HFFc6 (cell line): ENCODE results near the gene FIZ1. TPM values are rescaled to one million over a fixed set of nuclear protein-coding genes. Genes with fewer than 3 reads are reported as not detected.

Experiments used
- DNase-seq: peaks from one replicate; pipeline ENCODE4 v3.0.0-alpha.2; 2018
- H3K27ac Mint-ChIP-seq: 2 replicates; pipeline ENCODE4 v1.8.0; 2020; ENCODE audit warnings: mild to moderate bottlenecking, mixed read lengths
- H3K27me3 Mint-ChIP-seq: 2 replicates; pipeline ENCODE4 v1.8.0; 2021; ENCODE audit warnings: mild to moderate bottlenecking, moderate library complexity, mixed read lengths; ENCODE audit not compliant: insufficient read depth
- H3K36me3 Mint-ChIP-seq: 2 replicates; pipeline ENCODE4 v1.8.0; 2021; ENCODE audit warnings: low read depth, mixed read lengths
- H3K4me1 Mint-ChIP-seq: 2 replicates; pipeline ENCODE4 v1.8.0; 2020; ENCODE audit warnings: low read depth, mixed read lengths
- H3K4me3 Mint-ChIP-seq: 2 replicates; pipeline ENCODE4 v1.8.0; 2020; ENCODE audit warnings: mild to moderate bottlenecking, moderate library complexity, mixed read lengths
- H3K9me3 Mint-ChIP-seq: 2 replicates; pipeline ENCODE4 v1.8.0; 2020; ENCODE audit warnings: mild to moderate bottlenecking, mixed read lengths
- CTCF ChIP-seq: fragments of 200-600 bp; sonication (generic); IDR thresholded peaks from 2 replicates; pipeline ENCODE4 v1.5.0; 2021; ENCODE audit warnings: antibody characterized with exemption, mild to moderate bottlenecking
- total RNA-seq, 6 experiments: library from RNA; stranded (reverse); fragmentation: NEBNext Ultra II Directional; extraction: Animal tissue kit (Norgen Biotek cat#: 25700); gene quantifications; 2 replicates in 1 of 6; 3 replicates in 5 of 6; pipeline ENCODE4 v1.2.3, GENCODE V29; 2021

The FIZ1 gene
- total RNA-seq, 6 experiments from 2014 or later, result 9.9 to 13.1 (median 11.9) TPM

GRCh38 chr19:55593096-55593772, 6.1 kb downstream of the FIZ1 start:
- Mint-ChIP-seq H3K27ac (no peak overlapping the region), H3K27me3 (peaks cover 3% of the 10 kb centered on the region; the same call in 1 of the 2 replicates), H3K4me3 (no peak overlapping the region), H3K4me1 (no peaks in the 10 kb centered on the region; the same call in 1 of the 2 replicates), H3K9me3 (no peaks in the 10 kb centered on the region), H3K36me3 (peaks cover 45% of the 10 kb centered on the region)
- DNase-seq, result no peak
- TF ChIP-seq CTCF, result no peak

GRCh38 chr19:55592391-55593090, 6.8 kb downstream of the FIZ1 start:
- no peak overlapping the region for H3K4me3 Mint-ChIP-seq
- DNase-seq, result no peak
- H3K36me3 Mint-ChIP-seq, result peaks cover 41% of the 10 kb centered on the region
- H3K9me3 Mint-ChIP-seq, result no peaks in the 10 kb centered on the region
- peaks cover 3% of the 10 kb centered on the region; the same call in 1 of the 2 replicates for H3K27me3 Mint-ChIP-seq
- no peak overlapping the region for H3K27ac Mint-ChIP-seq
- TF ChIP-seq CTCF, result no peak
- no peaks in the 10 kb centered on the region for H3K4me1 Mint-ChIP-seq

- H3K27ac Mint-ChIP-seq, result no peak overlapping the region
- no peaks in the 10 kb centered on the region for H3K9me3 Mint-ChIP-seq
- DNase-seq, result no peak
- H3K36me3 Mint-ChIP-seq, result peaks cover 33% of the 10 kb centered on the region
- H3K4me3 Mint-ChIP-seq, result no peak overlapping the region
- peaks cover 3% of the 10 kb centered on the region for H3K27me3 Mint-ChIP-seq
- no peak for TF ChIP-seq CTCF
- peaks cover 6% of the 10 kb centered on the region for H3K4me1 Mint-ChIP-seq
These were observed 7.8 kb downstream of the FIZ1 start for GRCh38 chr19:55591555-55591954.

- Mint-ChIP-seq H3K36me3 (peaks cover 24% of the 10 kb centered on the region), H3K4me3 (no peak overlapping the region), H3K27ac (no peak overlapping the region), H3K4me1 (peaks cover 13% of the 10 kb centered on the region), H3K27me3 (peaks cover 3% of the 10 kb centered on the region), H3K9me3 (no peaks in the 10 kb centered on the region)
- TF ChIP-seq CTCF, result no peak
- no peak for DNase-seq
These were observed 8.7 kb downstream of the FIZ1 start for GRCh38 chr19:55590617-55591016.

- TF ChIP-seq CTCF, result no peak
- H3K4me3 Mint-ChIP-seq, result no peak overlapping the region
- H3K9me3 Mint-ChIP-seq, result no peaks in the 10 kb centered on the region
- H3K27ac Mint-ChIP-seq, result no peak overlapping the region
- DNase-seq, result no peak
- H3K36me3 Mint-ChIP-seq, result peaks cover 19% of the 10 kb centered on the region
- H3K27me3 Mint-ChIP-seq, result peaks cover 3% of the 10 kb centered on the region
- H3K4me1 Mint-ChIP-seq, result peaks cover 18% of the 10 kb centered on the region
These were observed 9.2 kb downstream of the FIZ1 start for GRCh38 chr19:55590109-55590508.
